ENCODE data around the gene PRKN. TPM values are rescaled to one million over a fixed set of nuclear protein-coding genes. Genes with fewer than 3 reads are reported as not detected.

Gene PRKN
- total and polyA plus RNA-seq, 2 experiments from 2014 or later = 0.10 to 0.84 TPM

- no peak for TF ChIP-seq ZNF462 (CRISPR knock-in tag; IDR thresholded peaks at IDR 0.05)
- TF ChIP-seq ZNF114 (CRISPR knock-in tag; IDR thresholded peaks at IDR 0.05) = no peak
- TF ChIP-seq EZH2phosphoT487 (IDR thresholded peaks at IDR 0.05; ENCODE audit: unreplicated experiment) = no peak
- no peak for TF ChIP-seq REST (IDR thresholded peaks at IDR 0.05; ENCODE audit: unreplicated experiment)
- TF ChIP-seq ETS1 (IDR thresholded peaks at IDR 0.05) = no peak
- TF ChIP-seq STAT1 (IDR thresholded peaks at IDR 0.05; ENCODE audit: unreplicated experiment) = no peak
- no peak for TF ChIP-seq NANOG (IDR thresholded peaks at IDR 0.05; ENCODE audit: borderline replicate concordance)
- no peak for TF ChIP-seq JUNB (IDR thresholded peaks at IDR 0.05; ENCODE audit: unreplicated experiment)
- no peak for TF ChIP-seq POLR2AphosphoS5 (IDR thresholded peaks at IDR 0.05; ENCODE audit: low read depth)
Observed at GRCh38 chr6:161890832-161891297, 836.7 kb downstream of the PRKN start (continued).

All from GM23338 (cell line).